Activated CD8-positive, alpha-beta memory T cell treated with anti-CD3 and anti-CD28 coated beads, Interleukin-2, amount 50 U/mL, for 4 hours (primary cell): ENCODE measurements around the gene EIPR1.

Experiments used
- DNase-seq: peaks from one replicate; pipeline ENCODE4 v3.0.0-alpha.2; 2020

The EIPR1 gene

DNA sequence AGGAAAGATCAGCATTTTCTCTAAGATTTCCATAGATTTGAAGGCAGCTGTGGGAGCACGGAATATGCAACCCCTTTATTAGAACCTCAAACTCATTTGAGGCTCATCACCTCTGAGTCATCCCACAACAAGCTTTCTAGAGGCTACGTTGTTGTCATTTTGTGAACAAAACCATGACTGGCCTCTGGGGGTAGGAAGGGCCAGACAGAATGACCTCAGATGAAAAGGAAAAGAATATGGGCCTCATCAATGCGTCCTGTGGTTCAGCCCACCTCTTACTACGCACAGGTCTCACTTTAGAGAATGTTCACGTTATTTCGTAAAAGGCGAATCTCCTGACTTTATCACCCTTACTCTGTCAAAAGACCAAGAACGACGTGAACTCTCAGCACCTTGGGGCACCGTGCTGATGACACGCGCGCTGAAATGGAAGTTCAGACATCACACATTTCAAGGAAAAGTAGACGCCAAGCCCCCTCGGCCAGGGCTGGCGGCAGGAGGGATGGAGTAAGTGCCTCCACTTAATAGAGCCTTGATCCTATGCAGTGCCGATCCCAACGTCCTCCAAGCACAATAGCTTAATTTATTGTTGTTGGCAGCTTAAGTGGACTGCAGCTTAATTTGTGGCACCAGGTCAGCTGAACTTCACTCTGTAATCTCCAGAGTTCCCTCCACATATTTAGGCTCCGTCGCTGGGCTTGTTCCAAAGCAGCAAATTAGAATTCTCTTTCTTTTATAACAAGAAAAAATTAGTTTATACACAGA is 208.3 kb downstream of the EIPR1 start:
- DNase-seq = no peak

DNA sequence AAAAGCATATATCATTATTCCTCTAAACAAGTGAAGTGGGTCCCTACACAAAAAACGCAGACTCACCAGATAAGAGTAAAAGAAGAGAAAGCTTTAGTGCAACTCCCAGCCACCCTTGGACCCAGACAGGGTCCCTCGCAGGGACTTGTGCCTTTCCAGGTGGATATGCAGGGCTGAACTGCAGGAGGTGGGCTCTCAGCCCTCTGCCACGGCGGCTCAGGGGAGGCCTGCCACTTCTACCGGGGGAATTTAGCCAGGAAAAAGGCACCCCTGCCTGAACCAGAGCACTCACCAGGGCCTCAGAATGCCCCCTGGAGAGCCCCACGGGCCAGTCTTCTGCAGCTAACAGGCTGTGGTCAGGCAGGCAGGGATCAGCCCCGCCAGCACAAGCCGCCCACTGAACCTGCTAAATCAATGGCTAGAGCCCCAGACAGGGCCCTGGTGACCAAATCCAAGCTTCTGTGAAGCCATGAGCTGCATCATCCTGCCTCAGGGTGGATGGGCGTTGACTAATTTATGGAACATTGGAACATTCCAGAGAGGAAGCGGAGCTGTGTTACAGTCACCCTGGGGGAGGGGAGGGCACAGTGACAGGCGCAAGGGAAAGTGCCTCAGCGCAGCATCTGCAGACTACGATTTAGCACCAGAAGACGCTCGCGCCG is 209.3 kb downstream of the EIPR1 start:
- no peak for DNase-seq

DNA sequence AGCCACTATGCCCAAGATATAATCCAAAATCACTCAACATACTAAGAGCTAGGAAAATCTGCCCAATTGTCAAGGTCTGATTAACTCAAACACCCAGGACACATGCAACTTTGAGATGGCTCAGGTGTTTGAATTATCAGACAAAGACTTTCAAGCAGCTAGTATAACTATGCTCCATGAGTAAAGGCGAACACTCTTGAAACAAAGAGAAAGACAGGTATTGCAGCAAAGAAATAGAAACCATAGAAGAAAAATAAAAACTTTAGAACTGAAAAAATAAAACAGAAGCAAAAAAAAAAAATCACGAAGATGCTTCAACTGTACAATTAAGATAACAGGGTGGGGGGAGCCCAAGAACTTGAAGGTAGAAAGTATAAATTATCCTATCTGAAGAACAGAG is 214.2 kb downstream of the EIPR1 start:
- no peak for DNase-seq

DNA sequence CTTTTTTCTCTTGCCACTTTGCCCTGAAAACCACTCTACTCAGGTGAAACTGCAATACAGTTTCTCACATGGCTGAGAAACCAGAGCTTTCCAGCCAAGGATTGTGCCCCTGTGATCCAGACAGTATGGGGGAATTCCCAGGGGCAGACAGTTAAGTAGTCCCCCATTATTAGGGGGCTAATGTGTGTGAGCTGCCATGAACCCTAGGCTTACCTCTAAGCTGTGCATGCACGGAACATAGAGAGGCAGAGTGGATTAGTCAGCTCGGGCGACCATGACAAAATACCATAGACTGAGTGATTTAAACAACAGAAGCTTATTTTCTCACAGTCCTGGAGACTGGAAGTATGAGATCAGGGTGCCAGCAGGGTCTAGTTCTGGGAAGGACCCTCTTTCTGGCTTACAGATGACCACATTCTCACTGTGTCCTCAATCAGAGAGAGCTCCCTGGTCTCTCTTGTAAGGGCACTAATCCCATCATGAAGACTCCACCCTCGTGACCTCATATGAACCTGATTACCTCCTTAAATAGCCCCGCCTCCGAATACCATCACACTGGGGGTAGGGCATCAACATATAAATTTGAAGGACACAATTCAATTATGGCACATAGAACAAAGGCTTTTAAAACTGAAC is 215.1 kb downstream of the EIPR1 start:
- no peak for DNase-seq

DNA sequence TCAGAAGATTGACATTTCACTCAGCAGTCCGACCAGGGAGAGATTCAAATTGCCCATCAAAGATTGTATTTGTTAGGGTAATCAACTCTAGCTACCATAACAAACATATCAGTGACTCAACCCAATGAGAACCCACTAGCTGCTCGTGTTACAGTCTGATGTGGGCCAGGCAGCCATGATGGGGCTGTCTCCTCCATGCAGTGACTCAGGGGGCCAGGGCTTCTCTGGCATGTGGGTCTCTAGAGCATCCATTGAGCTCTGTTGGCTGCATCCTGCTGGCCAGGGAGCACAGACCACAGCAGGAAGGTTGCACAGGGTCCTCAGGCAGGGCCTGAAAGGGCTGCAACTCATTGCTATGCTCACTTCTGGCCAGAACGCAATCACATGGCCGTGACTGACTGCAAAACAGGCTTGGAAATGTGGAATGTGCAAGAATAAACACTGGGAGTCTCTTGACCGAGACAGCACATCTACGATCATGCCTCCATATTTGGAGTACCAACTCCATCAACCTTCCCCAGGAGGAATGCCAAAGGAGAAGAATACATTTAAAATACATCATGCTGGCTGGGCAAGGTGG is 216.8 kb downstream of the EIPR1 start:
- no peak for DNase-seq

DNA sequence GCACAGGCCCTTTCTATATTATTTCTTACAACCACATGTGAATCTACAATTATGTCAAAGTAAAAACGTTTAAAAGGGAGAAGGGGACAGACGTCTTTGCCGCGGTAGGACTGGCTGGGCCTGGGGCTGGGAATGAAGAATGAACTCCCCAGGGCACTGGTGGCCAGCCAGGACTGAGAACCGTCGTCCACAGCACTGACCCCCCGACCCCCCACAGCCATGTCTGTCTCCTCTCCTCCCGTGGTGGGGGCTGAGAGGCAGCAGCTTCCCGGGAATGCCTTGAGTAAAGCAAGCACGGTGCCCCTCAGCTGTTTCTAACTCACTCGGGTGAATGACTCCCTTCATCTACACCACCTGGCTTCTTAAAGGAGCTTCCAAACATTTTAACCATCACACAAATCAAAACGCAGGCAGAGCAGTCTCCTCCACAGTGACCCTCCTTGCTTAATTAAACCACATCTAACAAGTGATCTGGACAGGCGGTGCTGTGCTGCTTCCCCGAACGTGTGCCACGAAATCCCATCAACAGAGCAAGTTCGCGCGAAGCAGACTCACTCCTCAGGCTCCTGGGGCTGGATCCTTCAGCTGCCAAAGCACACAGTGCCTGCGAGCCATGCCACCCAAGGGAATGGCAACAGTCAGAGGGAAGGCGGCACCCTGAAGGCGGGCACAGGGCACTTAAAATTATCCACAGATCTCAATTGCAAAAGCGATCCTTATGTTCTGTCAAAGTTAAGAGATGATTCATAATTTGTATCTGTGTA is 217.7 kb downstream of the EIPR1 start:
- no peak for DNase-seq

DNA sequence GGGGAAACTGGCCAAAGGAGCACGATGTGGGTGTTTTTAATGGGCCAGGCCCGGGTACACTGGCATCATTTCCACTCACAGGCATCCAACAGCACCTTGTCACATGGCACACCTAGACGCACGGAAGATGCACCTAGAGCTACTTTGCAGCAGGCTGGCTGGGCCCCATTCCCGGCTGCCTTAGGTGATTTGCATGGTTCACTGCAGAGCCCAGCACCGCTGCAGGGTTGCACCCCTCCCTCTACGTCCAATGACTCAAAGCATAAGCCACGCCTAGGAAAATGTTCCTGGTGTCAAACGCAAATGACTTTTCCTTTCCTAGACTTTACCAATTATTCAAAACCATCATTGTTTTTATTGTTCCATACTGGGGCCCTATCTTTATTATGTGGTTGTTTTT is 222.9 kb downstream of the EIPR1 start:
- DNase-seq = no peak

DNA sequence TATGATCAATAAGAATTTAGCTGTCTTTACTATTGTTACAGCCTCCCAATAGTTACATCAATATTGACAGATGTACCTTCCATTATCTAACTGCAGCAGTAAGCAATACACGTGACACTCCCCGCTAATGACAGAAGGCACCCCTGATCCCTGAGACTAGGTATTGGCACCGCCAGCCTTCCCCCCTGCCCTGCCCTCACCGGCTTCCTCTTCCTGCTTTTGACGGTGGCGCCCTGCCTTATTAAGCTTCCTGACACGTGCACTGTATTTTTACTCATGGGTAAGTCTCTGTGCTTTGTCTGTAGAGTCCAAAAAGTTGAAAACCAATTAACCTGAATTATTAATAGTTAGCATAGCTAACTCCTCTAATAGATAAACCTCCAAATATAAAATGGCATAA is 223.5 kb downstream of the EIPR1 start:
- no peak for DNase-seq

DNA sequence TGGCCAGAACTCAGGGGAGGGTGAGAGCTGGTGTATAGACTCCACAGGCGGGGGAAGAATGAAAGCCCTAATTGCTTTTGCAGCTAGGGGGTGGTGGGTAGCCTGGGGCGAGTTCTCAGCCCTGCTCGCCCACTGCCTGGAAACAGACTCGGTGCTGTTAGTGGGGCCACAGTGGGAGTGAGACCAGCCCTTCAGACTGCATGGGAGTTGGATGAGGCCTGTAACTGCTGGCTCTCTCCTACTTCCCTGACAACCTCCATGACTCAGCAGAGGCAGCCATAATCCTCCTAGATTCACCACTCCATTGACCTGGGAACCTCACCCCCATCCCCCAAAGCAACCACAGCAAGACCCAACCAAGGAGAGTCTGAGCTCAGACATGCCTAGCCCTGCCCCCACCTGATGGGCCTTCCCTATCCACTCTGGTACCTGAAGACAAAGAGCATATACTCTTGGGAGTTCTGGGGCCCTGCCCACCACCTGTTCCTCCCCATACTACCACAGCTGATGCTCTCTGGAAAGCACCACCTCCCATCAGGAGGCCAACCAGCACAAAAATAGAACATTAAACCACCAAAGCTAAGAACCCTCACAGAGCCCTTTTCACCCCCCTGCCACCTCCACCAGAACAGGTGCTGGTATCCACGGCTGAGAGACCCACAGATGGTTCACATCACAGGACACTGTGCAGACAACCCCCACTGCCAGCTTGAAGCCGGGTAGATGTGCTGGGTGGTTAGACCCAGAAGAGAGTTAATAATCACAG is 226.3 kb downstream of the EIPR1 start:
- DNase-seq = no peak

DNA sequence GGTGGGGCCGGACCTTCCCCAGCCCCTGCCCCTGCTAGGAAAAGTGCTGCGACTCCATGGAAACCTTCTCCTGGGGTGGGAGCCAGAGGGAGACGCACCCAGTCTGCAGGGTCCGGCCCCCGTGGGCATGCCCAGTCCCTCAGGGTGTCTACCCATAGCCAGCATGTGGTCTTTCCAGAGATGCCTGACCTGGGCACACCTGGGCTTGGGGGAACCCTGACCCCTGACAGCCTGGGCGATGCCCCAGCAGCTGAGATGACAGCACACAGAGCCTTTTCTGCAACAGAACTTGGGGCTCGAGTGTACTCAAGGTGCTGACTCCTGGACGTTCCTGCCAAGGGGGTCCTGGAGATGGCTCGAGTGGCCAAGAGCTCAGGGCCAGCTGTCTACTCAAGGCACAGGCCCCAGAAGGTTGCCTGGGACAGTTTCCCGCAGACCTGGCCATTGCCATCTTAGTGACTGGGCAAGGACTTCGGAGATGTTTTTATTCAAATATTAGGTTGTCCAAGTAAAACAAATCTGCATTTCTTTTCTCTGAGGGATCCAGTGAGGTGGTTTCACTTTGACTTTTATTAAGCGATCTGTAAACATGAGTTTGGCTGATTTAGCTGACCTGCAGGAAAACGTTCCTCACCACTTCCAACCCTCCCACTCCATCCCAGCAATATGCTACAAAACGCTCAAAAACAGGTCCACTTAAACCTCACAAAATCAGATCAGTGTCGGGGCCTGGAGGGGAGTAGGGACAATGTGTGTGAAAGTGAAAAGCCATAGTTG is 228.0 kb downstream of the EIPR1 start:
- DNase-seq = no peak

DNA sequence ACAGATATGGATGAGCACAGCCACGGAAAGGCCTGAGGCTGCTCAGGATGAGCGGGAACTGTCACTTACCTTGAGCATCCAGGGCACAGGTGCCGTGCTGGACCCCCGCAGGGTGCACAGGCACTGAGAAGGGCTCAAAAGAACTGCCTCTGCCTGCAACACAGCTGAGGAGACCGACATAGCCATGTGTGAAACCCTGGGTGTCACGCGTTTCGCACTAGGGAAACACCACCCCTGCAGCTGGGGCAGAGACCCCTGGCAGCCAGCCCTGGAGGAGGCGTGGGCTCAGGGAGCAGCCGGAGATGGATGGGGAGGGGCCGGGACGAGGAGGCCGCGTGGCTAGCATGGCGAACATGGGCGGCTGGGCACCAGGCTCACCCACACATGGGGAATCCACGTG is 228.9 kb downstream of the EIPR1 start:
- DNase-seq = no peak

DNA sequence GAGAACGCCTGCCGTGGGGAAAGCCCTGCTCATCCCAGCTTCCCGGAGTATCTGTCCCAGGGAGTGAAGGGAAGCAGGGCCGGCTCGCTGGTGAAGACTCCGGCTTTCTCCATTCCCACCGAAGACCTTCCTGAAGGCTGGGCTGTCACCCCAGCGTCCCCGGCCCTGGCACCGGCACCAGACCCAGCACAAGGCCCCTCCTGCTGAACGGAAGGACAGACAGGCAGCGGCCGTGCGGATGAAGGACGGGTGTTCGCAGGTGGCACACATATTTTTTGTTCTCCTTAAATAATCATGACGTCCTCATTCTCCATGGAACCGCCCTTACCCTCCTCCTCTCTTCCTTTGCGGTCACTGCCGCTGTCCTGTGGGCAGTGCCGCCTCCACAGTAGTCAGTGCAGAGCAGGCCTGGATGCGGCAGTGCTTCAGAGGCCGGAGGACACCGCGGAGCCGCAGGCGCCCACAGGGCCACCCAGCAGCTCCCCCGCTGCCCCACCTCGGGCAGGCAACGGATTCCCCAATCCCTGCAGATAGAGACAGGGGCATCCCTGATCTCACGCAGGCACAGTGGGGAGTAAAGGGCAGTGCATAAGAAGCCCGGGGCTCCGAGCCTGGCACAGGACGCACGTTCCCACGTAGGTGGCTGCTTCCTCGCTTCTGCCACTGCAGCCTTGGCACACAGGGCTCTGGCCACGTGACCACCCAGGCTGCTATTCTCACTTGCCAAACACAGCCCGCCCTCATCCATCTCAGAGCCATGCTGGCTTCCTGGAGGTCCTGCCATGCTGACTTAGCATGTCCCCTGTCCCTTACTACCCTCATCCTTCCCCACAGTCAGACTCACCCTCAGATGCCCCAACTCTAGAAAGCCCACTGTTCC is 229.7 kb downstream of the EIPR1 start:
- no peak for DNase-seq

DNA sequence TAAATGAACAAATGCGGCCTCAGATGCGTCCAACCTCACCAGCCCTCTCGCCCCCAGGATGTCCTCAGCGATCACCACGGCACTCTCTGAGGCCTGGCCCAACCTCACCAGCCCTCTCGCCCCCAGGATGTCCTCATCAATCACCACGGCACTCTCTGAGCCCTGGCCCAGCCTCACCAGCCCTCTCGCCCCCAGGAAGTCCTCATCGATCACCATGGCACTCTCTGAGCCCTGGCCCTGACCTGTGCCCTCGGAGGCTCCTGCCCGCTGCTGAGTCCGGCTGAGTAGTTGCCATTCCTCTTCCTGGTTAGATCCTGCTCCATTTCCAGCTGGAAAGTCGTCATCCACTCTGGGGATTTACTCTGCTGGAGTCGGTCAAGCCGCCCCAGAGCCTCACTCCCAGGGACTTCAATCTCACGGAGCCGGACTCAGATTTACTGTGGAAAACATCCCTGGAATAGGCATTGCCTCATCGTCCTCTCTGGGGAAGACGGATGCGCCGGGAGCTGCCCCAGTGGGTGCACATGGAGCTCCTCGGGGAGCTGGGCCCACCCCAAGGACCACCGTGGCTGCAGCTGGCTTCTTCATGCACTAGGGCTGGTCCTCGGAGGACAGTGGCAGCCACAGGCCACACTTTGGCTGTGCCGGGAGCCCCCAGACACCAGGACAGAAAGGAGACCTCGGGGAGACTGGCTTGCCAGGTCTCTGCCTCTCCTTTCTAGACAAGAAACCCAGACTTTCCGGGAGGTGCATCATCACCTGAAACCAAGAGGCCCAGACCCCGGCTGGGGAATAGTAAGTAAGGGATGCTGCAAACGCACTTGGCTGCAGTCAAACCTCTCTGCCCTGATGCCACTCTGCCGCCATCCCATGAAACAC is 230.6 kb downstream of the EIPR1 start:
- DNase-seq = no peak

DNA sequence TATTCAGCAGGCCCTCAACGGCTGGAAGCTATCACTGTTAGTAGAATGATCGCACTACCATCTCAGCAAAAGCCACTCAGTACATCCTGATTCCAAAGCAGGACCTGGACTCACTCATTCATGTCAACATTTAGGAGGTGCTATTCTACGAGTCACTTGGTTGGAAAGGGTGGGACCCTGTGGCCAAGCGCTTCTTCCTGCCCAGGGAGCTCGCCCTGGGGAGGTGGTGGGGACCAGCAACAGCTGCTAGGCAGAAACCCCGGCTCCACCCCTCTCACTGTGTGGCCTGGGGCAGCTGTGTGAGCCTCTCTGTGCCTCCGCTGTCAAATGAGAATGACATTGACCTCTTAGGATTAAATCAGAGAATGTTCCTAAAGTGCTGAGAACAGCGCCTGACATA is 231.4 kb downstream of the EIPR1 start:
- DNase-seq = no peak

DNA sequence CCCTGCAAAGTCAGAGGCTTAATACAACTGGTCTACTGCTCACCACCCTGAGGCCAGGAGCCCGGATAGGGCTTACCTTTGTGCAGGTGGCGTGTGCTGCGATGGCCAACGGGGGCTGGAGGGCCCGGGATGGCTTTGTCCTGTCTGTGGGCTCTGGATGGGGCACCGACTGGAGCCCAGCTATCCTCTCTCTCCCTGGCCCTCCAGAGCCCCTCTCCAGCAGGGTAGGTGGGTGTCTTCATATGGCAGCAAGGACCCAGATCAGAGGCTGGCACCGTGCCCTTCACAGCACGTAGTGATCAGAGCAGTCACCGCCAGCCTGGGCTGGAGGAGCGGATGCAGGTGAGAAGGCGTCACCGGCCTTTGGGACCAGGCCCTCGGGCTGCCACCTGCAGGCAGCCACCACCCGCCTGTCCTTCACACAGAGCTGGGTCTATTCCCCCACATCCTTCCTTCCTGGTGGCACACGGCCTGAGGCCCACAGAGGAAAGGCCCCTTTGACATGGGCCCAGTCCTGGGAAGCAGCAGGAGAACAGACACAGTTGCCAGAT is 232.1 kb downstream of the EIPR1 start:
- DNase-seq = no peak

DNA sequence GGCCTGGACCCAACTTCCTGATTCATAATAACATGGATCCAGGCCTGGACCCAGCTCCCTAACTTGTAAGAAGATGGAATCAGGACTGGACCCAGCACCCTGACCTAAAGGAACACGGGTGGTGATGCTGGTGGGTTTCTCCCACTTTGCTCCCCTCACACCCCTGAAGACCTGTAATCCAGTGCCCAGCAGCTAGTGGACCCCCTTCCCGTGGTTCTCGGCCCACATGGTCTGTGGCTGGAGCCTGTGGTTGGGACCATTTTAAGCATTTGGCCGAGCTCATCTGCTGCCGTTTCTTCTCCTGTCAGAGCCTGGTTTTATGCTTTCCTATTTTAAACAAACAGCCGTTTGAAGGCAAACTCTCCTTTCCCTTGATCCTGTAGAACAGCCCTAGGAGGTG is 232.8 kb downstream of the EIPR1 start:
- DNase-seq = no peak

DNA sequence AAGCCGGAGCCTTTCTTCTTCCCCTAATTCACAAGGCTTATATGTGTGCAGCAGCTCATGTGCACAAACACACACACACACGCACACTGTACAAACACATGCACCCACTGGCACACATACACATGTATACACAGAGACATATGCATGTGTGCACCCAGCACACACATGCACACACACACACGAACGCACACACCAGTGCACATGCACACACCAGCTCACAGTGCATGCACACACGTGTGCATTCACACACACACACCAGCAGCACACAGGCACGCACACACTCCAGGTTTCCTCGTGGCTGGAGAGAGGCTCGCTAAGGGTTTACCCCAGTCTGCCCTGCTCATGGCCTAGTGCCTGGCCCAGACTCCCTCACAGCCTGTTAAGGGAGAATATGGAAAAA is 234.0 kb downstream of the EIPR1 start:
- DNase-seq = no peak

DNA sequence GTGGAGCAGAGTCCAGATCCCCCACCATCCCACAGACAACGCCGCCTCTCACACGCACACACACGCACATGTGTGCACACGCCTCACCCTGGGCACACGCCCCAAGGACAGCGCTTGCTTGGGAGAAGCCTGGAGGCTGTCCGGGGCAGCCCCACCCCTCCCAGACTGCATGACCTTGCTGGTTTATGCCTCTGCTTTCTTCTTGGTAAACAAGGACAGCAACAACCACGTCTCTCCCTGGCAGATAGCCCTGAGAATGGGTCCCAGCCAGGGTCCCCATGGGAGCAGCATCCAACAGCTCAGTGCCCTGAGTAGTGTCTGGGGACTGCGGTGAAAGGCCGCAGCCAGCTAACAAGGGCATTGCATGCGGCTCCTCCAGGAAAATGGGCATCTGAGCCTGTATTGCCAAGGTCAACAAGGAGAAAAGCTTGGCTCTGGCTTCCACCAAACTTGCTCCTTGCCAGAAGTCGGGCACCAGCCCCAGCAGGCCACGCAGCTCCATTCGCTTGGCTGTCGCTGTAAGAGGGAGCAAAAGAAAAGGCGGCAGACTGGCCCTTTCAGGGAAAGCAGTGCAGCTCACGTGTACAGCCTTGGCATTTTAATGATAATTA is 234.6 kb downstream of the EIPR1 start:
- no peak for DNase-seq

DNA sequence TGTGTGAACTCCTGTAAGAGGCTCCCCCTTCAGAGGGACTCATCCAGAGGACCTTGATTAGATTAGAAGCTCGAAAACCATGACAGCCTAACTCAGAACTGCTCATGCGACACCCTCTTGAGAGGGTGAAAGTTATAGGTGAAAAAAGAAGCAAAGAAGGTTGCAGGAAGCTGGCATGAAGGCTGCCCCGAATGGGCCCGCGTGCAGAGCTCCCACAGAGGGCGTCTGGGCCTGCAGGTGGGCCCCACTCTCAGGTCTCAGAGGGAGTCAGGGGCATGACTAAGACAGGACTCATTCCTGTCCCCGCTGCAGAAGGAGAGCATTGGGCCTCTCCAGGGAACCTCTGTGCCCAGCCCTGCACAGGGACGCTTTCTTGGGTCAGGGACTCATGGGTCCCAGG is 235.4 kb downstream of the EIPR1 start:
- no peak for DNase-seq
